Measurements from ENCODE around the gene OR8J1. TPM values are rescaled to one million over a fixed set of nuclear protein-coding genes. Genes with fewer than 3 reads are reported as not detected.

The OR8J1 gene
- total and polyA plus RNA-seq, 2 of the 8 experiments (the other 6 are each of a cell fraction or from before 2014, with no cell fraction given) = not detected

DNA sequence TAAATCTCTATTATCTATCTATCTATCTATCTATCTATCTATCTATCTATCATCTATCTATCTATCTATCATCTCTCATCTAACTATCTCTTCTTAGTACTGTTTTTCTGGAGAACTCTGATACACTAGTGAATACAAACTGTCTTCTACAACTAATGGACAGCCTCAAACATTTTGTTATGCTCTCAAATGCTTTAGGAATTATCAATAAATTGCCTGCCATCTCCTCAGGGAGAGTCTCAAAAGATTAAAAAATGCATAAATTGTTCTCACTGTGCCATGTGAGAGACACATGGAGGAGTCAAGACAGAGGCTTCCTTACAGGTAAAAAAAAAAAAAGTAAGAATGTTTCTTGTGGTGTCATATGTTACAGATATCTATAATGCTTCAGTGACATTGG, 39.2 kb upstream of the OR8J1 start, which contains the start of gene OR8K3:
Gene OR8K3, plus strand, starts transcription at position 301 of the 400 bp plus-strand sequence. CDS start 3,163 bp downstream, outside the sequence.
- no peak within 1 kb of the TSS for H2AFZ ChIP-seq (ENCODE audit: low read length)
- ChIA-PET CTCF (ENCODE audit: partially characterized antibody) (no interaction called here), POLR2A (ENCODE audit: partially characterized antibody) (no interaction called here)
- no peak within 1 kb of the TSS for H3K4ac ChIP-seq (replicated peaks; ENCODE audit: insufficient read length, low read depth, low read length)
- H2BK120ac ChIP-seq (replicated peaks; ENCODE audit: low read depth, low read length) = no peak within 1 kb of the TSS
- no peak within 1 kb of the TSS for H3K27ac ChIP-seq (ENCODE audit: low read depth, low read length)
- no peak within 1 kb of the TSS for H3K9ac ChIP-seq (replicated peaks in 1 of 4; ENCODE audit: extremely low read depth in 1 of 4, low read depth in 3 of 4, low read length in 3 of 4)
- H2AK5ac ChIP-seq (ENCODE audit: low read depth, low read length) = no peak within 1 kb of the TSS
- no peak within 1 kb of the TSS for H3K4me3 ChIP-seq (ENCODE audit: extremely low read depth in 1 of 4, insufficient read depth in 2 of 4, low read depth in 3 of 4, low read length in 4 of 4)
- no peak within 1 kb of the TSS for H3K18ac ChIP-seq (ENCODE audit: extremely low read depth, low read length)
- no peak within 1 kb of the TSS for H4K5ac ChIP-seq (ENCODE audit: insufficient read length, low read depth, low read length)
- H3K4me2 ChIP-seq (ENCODE audit: insufficient read depth in 1 of 2, low read depth in 2 of 2, low read length in 2 of 2) = no peak within 1 kb of the TSS
- H3K14ac ChIP-seq (ENCODE audit: insufficient read length) = no peak within 1 kb of the TSS
- H2BK5ac ChIP-seq (ENCODE audit: low read depth, low read length) = no peak within 1 kb of the TSS
- H4K91ac ChIP-seq (replicated peaks; ENCODE audit: insufficient read length, low read length) = no peak within 1 kb of the TSS
- H3K4me1 ChIP-seq (replicated peaks in 1 of 4; ENCODE audit: control insufficient read depth in 3 of 4, insufficient read depth in 4 of 4, low read length in 3 of 4) = no peaks in the 10 kb centered on the region
- H3K79me2 ChIP-seq (ENCODE audit: control insufficient read depth in 1 of 2, insufficient read depth in 2 of 2, low read length in 2 of 2) = no peaks in the 10 kb centered on the region
- DNase-seq (ENCODE audit: low read depth in 1 of 2, low spot score in 2 of 2) (no peak), FAIRE-seq (no peak)
- no peaks in the 10 kb centered on the region for H4K20me1 ChIP-seq (replicated peaks in 1 of 2; ENCODE audit: control insufficient read depth in 1 of 2, insufficient read depth in 2 of 2, low read length in 2 of 2)
- H2BK20ac ChIP-seq (ENCODE audit: low read length) = no peak within 1 kb of the TSS
- H2BK12ac ChIP-seq (ENCODE audit: low read depth, low read length) = no peak within 1 kb of the TSS
- no peaks in the 10 kb centered on the region for H3K36me3 ChIP-seq (ENCODE audit: control insufficient read depth in 2 of 4, insufficient read depth in 4 of 4, low read length in 3 of 4)
- H3K79me1 ChIP-seq (ENCODE audit: low read depth, low read length) = no peaks in the 10 kb centered on the region
- no peak within 1 kb of the TSS for H2BK15ac ChIP-seq (ENCODE audit: low read length)
- no peaks in the 10 kb centered on the region for H3K9me3 ChIP-seq (ENCODE audit: insufficient read depth in 2 of 2, low read depth in 1 of 2, low read length in 1 of 2)
- H3K27me3 ChIP-seq (replicated peaks in 1 of 4; ENCODE audit: control insufficient read depth in 3 of 4, extremely low read depth in 1 of 4, insufficient read depth in 3 of 4, low read length in 3 of 4) = no peaks in the 10 kb centered on the region
- no peak within 1 kb of the TSS for H3K56ac ChIP-seq (replicated peaks; ENCODE audit: insufficient read length, low read depth, low read length)
- no peak within 1 kb of the TSS for H3K23ac ChIP-seq (ENCODE audit: insufficient read length)
- H4K8ac ChIP-seq (ENCODE audit: extremely low read depth, insufficient read depth, low read length) = no peak within 1 kb of the TSS
- no peaks in the 10 kb centered on the region for H3K23me2 ChIP-seq (ENCODE audit: low read depth, low read length)
- TF ChIP-seq GTF2F1 (IDR thresholded peaks at IDR 0.05; ENCODE audit: borderline replicate concordance, low read depth, low read length) (no peak), TAF7 (optimal IDR thresholded peaks at IDR 0.05; ENCODE audit: borderline replicate concordance, low read depth, low read length) (no peak), RAD21 (IDR thresholded peaks at IDR 0.05 in 1 of 2, conservative IDR thresholded peaks at IDR 0.05 in 1 of 2; ENCODE audit: low read depth in 2 of 2, low read length in 2 of 2) (no peak), FOSL1 (IDR thresholded peaks at IDR 0.05; ENCODE audit: insufficient read depth, low read depth, low read length) (no peak), HDAC2 (IDR thresholded peaks at IDR 0.05; ENCODE audit: borderline replicate concordance in 1 of 2, low read depth in 2 of 2, low read length in 2 of 2) (no peak), HDAC6 (IDR thresholded peaks at IDR 0.05; ENCODE audit: low read depth, low read length) (no peak), RNF2 (IDR thresholded peaks at IDR 0.05; ENCODE audit: borderline replicate concordance, low read depth, low read length, missing control alignments, poor library complexity, severe bottlenecking) (no peak), NRF1 (IDR thresholded peaks at IDR 0.05; ENCODE audit: low read depth, low read length) (no peak), EGR1 (IDR thresholded peaks at IDR 0.05; ENCODE audit: borderline replicate concordance, low read depth, low read length) (no peak), CBX8 (IDR thresholded peaks at IDR 0.05; ENCODE audit: borderline replicate concordance, low read depth, low read length) (no peak), KDM1A (IDR thresholded peaks at IDR 0.05; ENCODE audit: borderline replicate concordance, low read length) (no peak), CTBP2 (IDR thresholded peaks at IDR 0.05; ENCODE audit: borderline replicate concordance, insufficient read depth, insufficient read length, low read length) (no peak), SUZ12 (IDR thresholded peaks at IDR 0.05; ENCODE audit: low read length) (no peak), RFX5 (IDR thresholded peaks at IDR 0.05; ENCODE audit: borderline replicate concordance, low read depth, low read length) (no peak), CREB1 (IDR thresholded peaks at IDR 0.05) (no peak)

All from H1 (cell line).